Ramos (cell line): ENCODE measurements around the gene CDK17.
"Not testable (repeated sequence)": the region's sequence is repeated elsewhere in the genome, so short reads cannot be mapped to it uniquely, and the experiment has no call there.

ENCODE experiments used
- in situ Hi-C: fragments of 300-500 bp; cut with MboI; formaldehyde crosslinking; loops from one replicate; pipeline ENCODE4 v1.14.3; 2022; ENCODE audit warnings: low sequenced_read_pairs; ENCODE audit not compliant: unreplicated experiment

Gene CDK17

GRCh38 chr12:96326628-96327227, 73.5 kb downstream of the CDK17 start:
- in situ Hi-C loops, result no loop called here

- in situ Hi-C loops, result no loop called here
Observed at GRCh38 chr12:96323906-96324305, 76.3 kb downstream of the CDK17 start.

- in situ Hi-C loops, result no loop called here
Observed at GRCh38 chr12:96322720-96323119, 77.5 kb downstream of the CDK17 start.

- in situ Hi-C loops, result no loop called here
Observed at GRCh38 chr12:96321941-96322340, 78.3 kb downstream of the CDK17 start.

DNA sequence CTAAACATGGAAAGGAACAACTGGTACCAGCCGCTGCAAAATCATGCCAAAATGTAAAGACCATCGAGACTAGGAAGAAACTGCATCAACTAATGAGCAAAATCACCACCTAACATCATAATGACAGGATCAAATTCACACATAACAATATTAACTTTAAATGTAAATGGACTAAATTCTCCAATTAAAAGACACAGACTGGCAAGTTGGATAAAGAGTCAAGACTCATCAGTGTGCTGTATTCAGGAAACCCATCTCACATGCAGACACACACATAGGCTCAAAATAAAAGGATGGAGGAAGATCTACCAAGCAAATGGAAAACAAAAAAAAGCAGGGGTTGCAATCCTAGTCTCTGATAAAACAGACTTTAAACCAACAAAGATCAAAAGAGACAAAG, 82.4 kb downstream of the CDK17 start:
- in situ Hi-C loops, result not testable (repeated sequence)

DNA sequence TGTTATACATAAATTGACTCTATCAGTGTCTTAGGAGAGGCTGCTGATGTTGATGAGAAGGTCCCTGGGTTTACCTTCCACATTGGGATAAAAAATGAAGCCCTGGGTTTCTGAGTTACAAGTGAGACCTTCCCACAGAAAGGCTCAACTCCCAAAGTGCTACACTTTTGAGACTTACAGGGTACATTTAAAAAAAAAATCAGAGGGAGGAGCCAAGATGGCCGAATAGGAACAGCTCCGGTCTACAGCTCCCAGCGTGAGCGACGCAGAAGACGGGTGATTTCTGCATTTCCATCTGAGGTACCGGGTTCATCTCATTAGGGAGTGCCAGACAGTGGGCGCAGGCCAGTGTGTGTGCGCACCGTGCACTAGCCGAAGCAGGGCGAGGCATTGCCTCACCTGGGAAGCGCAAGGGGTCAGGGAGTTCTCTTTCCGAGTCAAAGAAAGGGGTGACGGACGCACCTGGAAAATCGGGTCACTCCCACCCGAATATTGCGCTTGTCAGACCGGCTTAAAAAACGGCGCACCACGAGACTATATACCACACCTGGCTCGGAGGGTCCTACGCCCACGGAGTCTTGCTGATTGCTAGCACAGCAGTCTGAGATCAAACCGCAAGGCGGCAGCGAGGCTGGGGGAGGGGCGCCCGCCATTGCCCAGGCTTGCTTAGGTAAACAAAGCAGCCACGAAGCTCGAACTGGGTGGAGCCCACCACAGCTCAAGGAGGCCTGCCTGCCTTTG, 84.3 kb downstream of the CDK17 start:
- in situ Hi-C loops, result not testable (repeated sequence)

DNA sequence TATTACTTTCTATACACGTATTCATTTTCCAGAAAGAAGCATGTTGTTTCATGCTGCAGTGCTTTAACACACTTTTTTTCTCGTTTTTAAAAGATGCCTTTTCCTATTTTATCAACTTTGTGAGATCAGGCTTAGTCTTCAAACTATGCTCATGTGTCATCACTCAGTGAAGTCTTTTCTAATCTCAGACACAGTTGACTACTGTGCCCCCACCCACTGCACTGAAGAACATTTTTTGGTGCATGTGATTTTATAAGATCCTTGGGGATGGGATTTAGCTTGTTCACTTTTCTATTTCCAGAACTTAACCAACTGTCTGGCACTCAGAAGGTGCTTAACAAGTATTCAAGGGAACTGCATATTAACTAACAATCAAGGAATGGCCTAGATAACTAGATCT, 85.5 kb downstream of the CDK17 start:
- in situ Hi-C loops, result no loop called here

- in situ Hi-C loops, result no loop called here
Observed at GRCh38 chr12:96313606-96314005, 86.6 kb downstream of the CDK17 start.

- in situ Hi-C loops, result no loop called here
Observed at GRCh38 chr12:96311191-96311590, 89.0 kb downstream of the CDK17 start.

- in situ Hi-C loops, result no loop called here
Observed at GRCh38 chr12:96310067-96310466, 90.2 kb downstream of the CDK17 start.

DNA sequence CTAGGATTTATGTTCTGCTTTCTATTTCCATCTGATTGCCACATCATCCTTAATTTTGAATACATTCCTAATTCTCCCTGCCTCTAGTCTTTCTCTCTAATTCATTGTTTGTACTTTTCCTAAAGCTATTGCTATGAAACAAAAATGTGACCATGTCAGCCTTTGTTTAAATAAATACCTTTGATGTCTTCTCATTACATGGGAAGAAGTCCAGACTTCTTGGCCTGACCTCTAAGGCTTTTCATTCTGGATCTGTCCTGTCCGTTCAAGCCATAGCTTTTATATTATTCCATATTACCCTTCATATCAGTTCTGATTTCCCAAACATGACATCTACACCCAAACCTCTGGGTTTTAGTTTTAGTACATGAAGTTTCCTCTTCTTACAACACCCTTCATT, 91.4 kb downstream of the CDK17 start:
- in situ Hi-C loops, result no loop called here

- in situ Hi-C loops, result no loop called here
Observed at GRCh38 chr12:96305665-96306064, 94.6 kb downstream of the CDK17 start.

- in situ Hi-C loops, result no loop called here
Observed at GRCh38 chr12:96303653-96304052, 96.6 kb downstream of the CDK17 start.

DNA sequence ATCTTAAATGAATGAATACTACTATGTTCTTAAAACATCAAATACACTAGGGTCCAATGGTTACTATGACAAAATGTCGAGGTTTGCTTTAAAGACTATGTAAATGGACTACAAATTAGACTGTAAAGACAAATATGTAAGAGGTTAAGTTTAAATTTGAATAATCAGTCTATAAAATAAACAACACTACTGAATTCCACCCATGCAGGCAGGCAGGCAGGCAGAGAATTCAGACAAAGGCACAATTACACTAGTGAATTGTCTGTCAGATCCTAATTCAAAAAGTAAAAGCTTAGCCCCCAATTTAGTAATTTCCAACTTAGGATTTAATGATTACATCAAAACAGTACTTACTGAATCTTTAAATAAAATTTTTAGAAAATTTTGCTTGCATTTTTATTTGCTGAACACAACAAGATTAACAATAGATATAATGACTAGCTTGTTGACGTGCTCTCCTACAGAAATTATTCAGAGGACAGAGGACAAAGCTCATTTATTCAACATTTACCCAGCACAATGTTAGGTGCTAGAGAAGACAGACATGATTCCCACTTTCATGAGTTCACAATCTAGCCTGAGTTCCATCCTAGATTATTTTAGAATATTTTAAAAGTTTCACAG, 97.4 kb downstream of the CDK17 start:
- in situ Hi-C loops, result no loop called here

DNA sequence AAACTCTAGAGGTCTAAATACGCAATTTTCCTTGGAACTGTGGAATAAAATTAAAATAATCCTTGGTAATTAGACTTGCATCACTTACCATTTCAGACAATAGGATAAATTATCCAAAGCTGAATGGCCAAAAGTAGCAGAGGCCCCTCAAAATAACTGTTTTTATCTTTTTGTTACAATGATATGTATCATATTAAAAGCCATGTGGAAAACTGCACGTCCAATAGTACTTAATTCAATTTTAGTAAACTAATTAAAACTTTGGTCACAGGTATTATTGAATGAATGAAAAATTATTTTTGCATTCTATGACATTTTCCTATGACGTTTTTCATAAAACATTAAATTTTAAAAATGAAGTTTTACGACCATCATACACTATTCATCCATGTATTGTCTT, 98.5 kb downstream of the CDK17 start:
- in situ Hi-C loops, result no loop called here

GRCh38 chr12:96300064-96300463, 100.2 kb downstream of the CDK17 start:
- in situ Hi-C loops, result no loop called here

DNA sequence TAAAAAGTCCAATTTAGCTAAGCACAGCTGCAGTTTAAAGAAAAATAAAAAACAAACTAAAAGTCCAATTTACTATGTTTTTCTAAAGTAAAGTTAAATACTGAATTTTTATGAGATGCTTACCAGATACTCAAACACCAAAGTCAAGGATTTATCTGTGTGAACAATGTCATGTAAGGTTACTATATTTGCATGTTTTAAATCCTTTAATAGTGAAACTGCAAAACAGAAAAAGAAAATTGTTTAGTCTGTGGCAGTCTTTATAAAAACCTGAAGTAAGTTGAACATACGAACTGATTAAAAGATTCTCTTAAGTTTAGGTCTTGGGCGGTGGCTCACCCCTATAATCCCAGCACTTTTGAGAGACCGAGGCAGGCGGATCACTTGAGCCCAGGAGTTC, 102.7 kb downstream of the CDK17 start:
- in situ Hi-C loops, result no loop called here

DNA sequence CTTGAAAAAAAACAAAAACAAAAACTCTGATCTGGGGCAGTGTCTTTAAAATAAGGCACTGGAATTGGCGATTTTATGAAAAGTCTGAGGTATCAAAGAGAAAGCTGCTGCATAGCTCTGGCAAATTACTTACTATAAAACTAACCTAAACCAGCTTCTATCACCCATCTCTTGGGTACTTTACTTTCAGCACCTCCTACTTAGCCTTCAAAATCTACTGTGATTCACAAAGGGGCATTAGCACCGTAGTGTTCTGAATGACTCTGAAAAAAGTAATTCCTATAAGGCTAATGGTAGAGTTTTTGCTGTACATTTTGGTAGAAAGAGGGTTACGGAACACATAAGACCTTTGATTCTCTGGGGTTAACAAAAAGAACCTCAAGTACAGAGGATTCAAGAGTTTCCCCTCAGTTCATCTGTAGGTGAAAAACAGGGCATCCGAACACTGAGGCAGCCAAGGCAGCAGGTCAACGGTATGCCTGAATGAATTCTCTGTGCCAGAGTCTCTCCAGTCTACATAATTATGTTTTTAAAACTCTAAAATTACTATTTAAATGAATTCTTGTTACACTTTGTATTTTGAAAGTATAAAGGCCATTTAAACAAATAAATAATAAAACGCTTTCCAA, 104.6 kb downstream of the CDK17 start:
- in situ Hi-C loops, result no loop called here

DNA sequence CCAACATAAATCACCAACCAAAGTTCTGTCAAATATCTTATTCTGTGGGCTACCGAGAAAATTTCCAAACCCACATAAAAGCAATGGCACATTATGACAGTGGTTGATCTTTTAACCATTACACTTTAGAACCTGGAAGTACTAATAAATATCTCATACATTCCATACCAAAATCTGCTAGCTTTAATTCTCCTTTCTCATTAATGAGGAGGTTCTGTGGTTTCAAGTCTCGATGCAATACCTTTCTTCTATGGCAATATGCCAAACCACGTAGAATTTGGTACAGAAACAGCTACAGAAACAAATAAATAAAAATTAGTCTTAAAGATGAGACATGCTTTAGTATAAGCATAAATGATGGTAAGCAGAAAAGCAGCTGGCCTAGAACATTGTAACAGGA, 105.4 kb downstream of the CDK17 start:
- in situ Hi-C loops, result no loop called here

- in situ Hi-C loops, result no loop called here
Observed at GRCh38 chr12:96293093-96293492, 107.1 kb downstream of the CDK17 start.

- in situ Hi-C loops, result no loop called here
Observed at GRCh38 chr12:96289067-96289466, 111.2 kb downstream of the CDK17 start.
